Nephron progenitor cell (in vitro differentiated cells): ENCODE results near the gene FAM168A.

Experiments used
- DNase-seq: peaks from one replicate; pipeline ENCODE4 v3.0.0; 2021
- H3K27ac Mint-ChIP-seq: 2 replicates; pipeline ENCODE4 v1.8.0; 2021; ENCODE audit warnings: mild to moderate bottlenecking, moderate library complexity, mixed read lengths
- H3K27me3 Mint-ChIP-seq: 2 replicates; pipeline ENCODE4 v1.8.0; 2021; ENCODE audit warnings: mild to moderate bottlenecking, low read depth, mixed read lengths; ENCODE audit not compliant: poor library complexity
- H3K36me3 Mint-ChIP-seq: 2 replicates; pipeline ENCODE4 v1.8.0; 2021; ENCODE audit warnings: low read depth, mixed read lengths
- H3K4me1 Mint-ChIP-seq: 2 replicates; pipeline ENCODE4 v1.8.0; 2021; ENCODE audit warnings: mixed read lengths
- H3K4me3 Mint-ChIP-seq: 2 replicates; pipeline ENCODE4 v1.8.0; 2021; ENCODE audit warnings: mild to moderate bottlenecking, moderate library complexity, mixed read lengths
- H3K9me3 Mint-ChIP-seq: 2 replicates; pipeline ENCODE4 v1.8.0; 2021; ENCODE audit warnings: mild to moderate bottlenecking, moderate library complexity, mixed read lengths
- CTCF ChIP-seq: fragments of 200-600 bp; sonication (generic); IDR thresholded peaks from 2 replicates; pipeline ENCODE4 v1.5.0; 2021; ENCODE audit warnings: antibody characterized with exemption

FAM168A gene

GRCh38 chr11:73537969-73538368 lies 59.9 kb downstream of the FAM168A start:
- peaks cover 5% of the 10 kb centered on the region for H3K9me3 Mint-ChIP-seq
- TF ChIP-seq CTCF, result no peak
- peaks cover 27% of the 10 kb centered on the region for H3K4me1 Mint-ChIP-seq
- H3K36me3 Mint-ChIP-seq, result peaks cover 32% of the 10 kb centered on the region
- no peak overlapping the region for H3K4me3 Mint-ChIP-seq
- H3K27ac Mint-ChIP-seq, result peak overlapping the region; percentile 96
- DNase-seq, result no peak
- peaks cover 4% of the 10 kb centered on the region for H3K27me3 Mint-ChIP-seq

- H3K27ac Mint-ChIP-seq, result peak overlapping the region; percentile 43
- H3K9me3 Mint-ChIP-seq, result peaks cover 5% of the 10 kb centered on the region
- TF ChIP-seq CTCF, result no peak
- peaks cover 31% of the 10 kb centered on the region for H3K4me1 Mint-ChIP-seq
- DNase-seq, result no peak
- peaks cover 27% of the 10 kb centered on the region for H3K36me3 Mint-ChIP-seq
- peaks cover 4% of the 10 kb centered on the region for H3K27me3 Mint-ChIP-seq
- no peak overlapping the region for H3K4me3 Mint-ChIP-seq
Measured at GRCh38 chr11:73536961-73537360, 61.0 kb downstream of the FAM168A start.

GRCh38 chr11:73532310-73532709 lies 65.6 kb downstream of the FAM168A start:
- Mint-ChIP-seq H3K27ac (no peak overlapping the region), H3K4me1 (peaks cover 60% of the 10 kb centered on the region), H3K27me3 (peaks cover 4% of the 10 kb centered on the region), H3K4me3 (no peak overlapping the region), H3K9me3 (peaks cover 5% of the 10 kb centered on the region), H3K36me3 (peaks cover 18% of the 10 kb centered on the region)
- no peak for DNase-seq
- no peak for TF ChIP-seq CTCF

GRCh38 chr11:73531386-73531785 lies 66.5 kb downstream of the FAM168A start:
- Mint-ChIP-seq H3K36me3 (peaks cover 11% of the 10 kb centered on the region), H3K4me1 (peaks cover 69% of the 10 kb centered on the region), H3K4me3 (no peak overlapping the region), H3K9me3 (no peaks in the 10 kb centered on the region), H3K27ac (peak overlapping the region; percentile 84), H3K27me3 (peaks cover 4% of the 10 kb centered on the region)
- no peak for DNase-seq
- no peak for TF ChIP-seq CTCF

GRCh38 chr11:73530109-73530508 lies 67.8 kb downstream of the FAM168A start:
- H3K36me3 Mint-ChIP-seq, result peaks cover 12% of the 10 kb centered on the region

More at GRCh38 chr11:73530109-73530508, 67.8 kb downstream of the FAM168A start:
- H3K27ac Mint-ChIP-seq, result no peak overlapping the region
- H3K4me1 Mint-ChIP-seq, result peaks cover 78% of the 10 kb centered on the region
- no peaks in the 10 kb centered on the region for H3K27me3 Mint-ChIP-seq
- H3K4me3 Mint-ChIP-seq, result no peak overlapping the region
- H3K9me3 Mint-ChIP-seq, result peaks cover 7% of the 10 kb centered on the region
- no peak for TF ChIP-seq CTCF
- DNase-seq, result no peak
